ENCODE results near the gene ZFAND2A.

The ZFAND2A gene

GRCh38 chr7:1114505-1114904 lies 45.5 kb downstream of the ZFAND2A start:
- H3K4me3 ChIP-seq (ENCODE audit: low read length): no peak overlapping the region
- TF ChIP-seq CTCF (IDR thresholded peaks at IDR 0.05; ENCODE audit: insufficient read depth, low read depth, low read length, missing control alignments): no peak
- no peak for DNase-seq (ENCODE audit: low read depth)

GRCh38 chr7:1114088-1114487 lies 45.9 kb downstream of the ZFAND2A start:
- H3K4me3 ChIP-seq (ENCODE audit: low read length): no peak overlapping the region
- no peak for TF ChIP-seq CTCF (IDR thresholded peaks at IDR 0.05; ENCODE audit: insufficient read depth, low read depth, low read length, missing control alignments)
- no peak for DNase-seq (ENCODE audit: low read depth)

- DNase-seq (ENCODE audit: low read depth): no peak
- no peak for TF ChIP-seq CTCF (IDR thresholded peaks at IDR 0.05; ENCODE audit: insufficient read depth, low read depth, low read length, missing control alignments)
- no peak overlapping the region for H3K4me3 ChIP-seq (ENCODE audit: low read length)
Observed at GRCh38 chr7:1113548-1113885, 46.5 kb downstream of the ZFAND2A start.

DNA sequence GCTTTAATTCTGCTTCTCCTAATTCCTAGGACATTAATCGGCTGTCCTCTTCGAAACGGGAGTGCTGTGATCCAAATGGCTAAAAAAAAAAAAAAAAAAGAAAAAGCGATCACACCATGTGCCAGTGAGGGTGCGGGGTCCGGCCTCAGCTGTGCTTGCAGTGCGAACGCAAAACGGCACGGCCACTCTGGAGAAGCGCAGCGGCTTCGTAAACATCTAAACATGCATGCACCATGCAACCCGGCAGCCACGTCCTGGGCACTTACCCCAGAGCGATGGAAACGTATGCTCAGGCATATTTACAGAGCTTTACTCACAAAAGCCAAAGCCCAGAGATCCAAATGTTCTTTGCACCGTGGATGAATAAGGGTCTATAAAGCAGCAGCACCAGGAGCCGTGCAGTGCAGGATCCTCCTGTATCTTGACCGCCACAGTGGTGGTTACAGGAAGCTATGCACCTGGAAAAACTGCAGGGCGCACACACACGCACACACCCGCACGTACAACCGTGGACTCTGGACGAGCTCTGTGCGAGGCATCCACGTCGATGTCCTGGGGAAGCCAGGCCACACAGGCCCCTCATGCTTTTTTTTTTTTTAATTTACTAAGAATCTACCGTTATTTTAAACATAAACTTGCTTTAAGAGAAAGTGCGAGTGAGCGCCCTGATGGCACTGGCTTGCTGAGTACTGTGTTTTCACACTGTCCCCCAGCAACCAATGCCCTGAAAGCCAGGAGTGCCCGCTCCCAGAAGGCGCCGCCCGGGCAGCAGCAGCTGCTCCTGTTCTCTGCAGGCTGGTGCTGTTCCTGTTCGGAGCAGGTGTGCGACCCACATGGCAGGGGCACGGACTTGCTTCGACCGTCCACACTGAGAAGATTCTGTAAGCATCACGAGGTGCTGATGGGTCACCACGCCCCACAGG lies 47.1 kb downstream of the ZFAND2A start:
- no peak for TF ChIP-seq CTCF (IDR thresholded peaks at IDR 0.05; ENCODE audit: insufficient read depth, low read depth, low read length, missing control alignments)

GRCh38 chr7:1112109-1112508 lies 47.9 kb downstream of the ZFAND2A start:
- no peak for DNase-seq (ENCODE audit: low read depth)
- TF ChIP-seq CTCF (IDR thresholded peaks at IDR 0.05; ENCODE audit: insufficient read depth, low read depth, low read length, missing control alignments): no peak
- no peak overlapping the region for H3K4me3 ChIP-seq (ENCODE audit: low read length)

More for the DNA sequence above, 47.1 kb downstream of the ZFAND2A start:
- H3K4me3 ChIP-seq (ENCODE audit: low read length): no peak overlapping the region
- no peak for DNase-seq (ENCODE audit: low read depth)

DNA sequence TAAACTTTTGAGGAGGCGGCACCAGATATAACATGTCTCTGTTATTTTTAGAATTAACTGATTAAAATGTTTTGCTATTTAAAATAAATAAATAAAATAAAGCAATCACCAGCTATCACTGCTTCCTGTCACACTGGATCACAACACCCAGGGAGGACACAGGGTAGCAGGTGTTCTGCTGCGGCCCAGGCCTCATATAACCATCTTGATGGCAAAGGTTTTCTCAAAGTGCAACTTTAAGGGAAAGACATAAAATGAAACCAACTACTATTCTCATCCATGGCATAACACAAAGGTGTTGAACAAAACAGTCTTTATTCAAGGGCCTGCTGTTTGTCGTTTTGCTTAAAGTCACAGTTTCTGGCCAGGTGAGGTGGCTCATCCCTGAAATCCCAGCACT lies 48.8 kb downstream of the ZFAND2A start:
- no peak for DNase-seq (ENCODE audit: low read depth)
- no peak overlapping the region for H3K4me3 ChIP-seq (ENCODE audit: low read length)
- no peak for TF ChIP-seq CTCF (IDR thresholded peaks at IDR 0.05; ENCODE audit: insufficient read depth, low read depth, low read length, missing control alignments)

DNA sequence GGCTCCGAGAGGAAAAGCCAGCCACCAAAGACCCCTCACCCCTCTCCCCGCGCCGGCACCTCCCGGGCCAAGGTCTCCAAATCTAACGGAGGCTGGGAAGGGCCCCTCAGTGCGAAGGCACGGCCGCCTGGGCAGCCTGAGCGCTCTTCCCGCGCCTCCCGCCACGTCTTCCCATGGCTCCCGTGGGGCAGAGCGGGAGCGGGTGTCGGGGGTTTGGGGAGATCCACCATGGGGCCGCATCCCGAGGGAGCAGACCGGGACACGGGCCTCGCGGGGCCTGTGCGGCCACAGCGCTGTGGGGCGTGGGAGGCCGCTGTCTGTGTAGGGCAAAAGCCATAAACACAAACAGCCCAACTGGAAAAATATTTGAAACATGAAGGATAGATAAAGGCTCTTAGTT lies 49.6 kb downstream of the ZFAND2A start:
- TF ChIP-seq CTCF (IDR thresholded peaks at IDR 0.05; ENCODE audit: insufficient read depth, low read depth, low read length, missing control alignments): no peak
- DNase-seq (ENCODE audit: low read depth): no peak
- no peak overlapping the region for H3K4me3 ChIP-seq (ENCODE audit: low read length)
